ENCODE measurements around the gene PTPRC.

GRCh38 chr1:198630863-198631262 lies 8.0 kb upstream of the PTPRC start:
- TF ChIP-seq CTCF (conservative IDR thresholded peaks at IDR 0.05 in 1 of 2, IDR thresholded peaks at IDR 0.05 in 1 of 2; ENCODE audit: low read depth in 1 of 2, low read length in 2 of 2): no peak
- TF ChIP-seq EZH2 (IDR thresholded peaks at IDR 0.05; ENCODE audit: low read length, missing control alignments): no peak
